Neural cell (in vitro differentiated cells): ENCODE data around the gene PARP9. TPM values are rescaled to one million over a fixed set of nuclear protein-coding genes. Genes with fewer than 3 reads are reported as not detected.

Experiments
- H2AFZ ChIP-seq: fragments of 200-600, 300-800 bp; sonication (generic), shearing (Covaris generic); 2 replicates; pipeline ENCODE4 v1.6.0; 2014; ENCODE audit warnings: low read depth, mild to moderate bottlenecking, antibody characterized with exemption, low read length, moderate library complexity
- H3F3A ChIP-seq: fragments of 200-600 bp; shearing (Covaris generic); 2 replicates; pipeline ENCODE4 v1.6.1; 2016; ENCODE audit warnings: mild to moderate bottlenecking, moderate library complexity, mixed read lengths, antibody characterized with exemption, low read length; ENCODE audit not compliant: insufficient read depth, poor library complexity, severe bottlenecking
- H3K27ac ChIP-seq: fragments of 200-600, 300-800 bp; sonication (generic), shearing (Covaris generic); 2 replicates; pipeline ENCODE4 v1.5.1; 2014; ENCODE audit warnings: mild to moderate bottlenecking, low read length, moderate library complexity
- H3K27me3 ChIP-seq: fragments of 300-800, 200-600 bp; sonication (generic), shearing (Covaris generic); 2 replicates; pipeline ENCODE4 v1.6.0; 2014; ENCODE audit warnings: mild to moderate bottlenecking, low read depth, low read length, moderate library complexity; ENCODE audit not compliant: insufficient read depth
- H3K36me3 ChIP-seq: fragments of 300-800, 200-600 bp; sonication (generic), shearing (Covaris generic); 2 replicates; pipeline ENCODE4 v1.5.1; 2014; ENCODE audit warnings: mild to moderate bottlenecking, antibody characterized with exemption, low read length, moderate library complexity; ENCODE audit not compliant: insufficient read depth
- H3K4me2 ChIP-seq: fragments of 300-800, 200-600 bp; sonication (generic), shearing (Covaris generic); 2 replicates; pipeline ENCODE4 v1.6.0; 2014; ENCODE audit warnings: mild to moderate bottlenecking, low read length
- H3K4me3 ChIP-seq: fragments of 300-800, 200-600 bp; sonication (generic), shearing (Covaris generic); 2 replicates; pipeline ENCODE4 v1.5.1; 2014; ENCODE audit warnings: mild to moderate bottlenecking, low read length, moderate library complexity
- H3K79me2 ChIP-seq: fragments of 200-600 bp; shearing (Covaris generic); replicated peaks from 2 replicates; pipeline ENCODE4 v1.6.0; 2014; ENCODE audit warnings: mild to moderate bottlenecking, low read length, moderate library complexity; ENCODE audit not compliant: insufficient read depth
- H3K9ac ChIP-seq: fragments of 300-800, 200-600 bp; sonication (generic), shearing (Covaris generic); 2 replicates; pipeline ENCODE4 v1.6.1; 2016; ENCODE audit warnings: mild to moderate bottlenecking, low read length, mixed read lengths
- H3K9me2 ChIP-seq: fragments of 200-600 bp; shearing (Covaris generic); 2 replicates; pipeline ENCODE4 v1.6.1; 2016; ENCODE audit warnings: mild to moderate bottlenecking, low read length, mixed read lengths; ENCODE audit not compliant: insufficient read depth
- H3K9me3 ChIP-seq: fragments of 200-600, 300-800 bp; sonication (generic), shearing (Covaris generic); 2 replicates; pipeline ENCODE4 v1.6.1; 2016; ENCODE audit warnings: mild to moderate bottlenecking, mixed run types, low read length, moderate library complexity, mixed read lengths
- H4K20me1 ChIP-seq: fragments of 200-600 bp; shearing (Covaris generic); 2 replicates; pipeline ENCODE4 v1.6.1; 2016; ENCODE audit warnings: mild to moderate bottlenecking, mixed run types; ENCODE audit not compliant: insufficient read depth
- EP300 ChIP-seq: fragments of 450-650 bp; conservative IDR thresholded peaks from 2 replicates; pipeline ENCODE4 v1.6.1; 2014; ENCODE audit warnings: antibody characterized with exemption, mild to moderate bottlenecking, moderate library complexity; ENCODE audit not compliant: poor library complexity, severe bottlenecking
- EZH2 ChIP-seq: fragments of 200-600, 300-800 bp; shearing (Covaris generic), sonication (generic); IDR thresholded peaks from 2 replicates; pipeline ENCODE4 v1.6.1; 2014; ENCODE audit warnings: antibody characterized with exemption, low read length, borderline replicate concordance, mild to moderate bottlenecking; ENCODE audit not compliant: insufficient read depth, poor library complexity, severe bottlenecking
- MXI1 ChIP-seq: fragments of 450-650 bp; conservative IDR thresholded peaks from 2 replicates; pipeline ENCODE4 v1.6.1; 2014; ENCODE audit warnings: antibody characterized with exemption, mild to moderate bottlenecking; ENCODE audit not compliant: poor library complexity, severe bottlenecking
- POLR2AphosphoS5 ChIP-seq: IDR thresholded peaks from 2 replicates; pipeline ENCODE4 v1.6.1; 2012
- RAD21 ChIP-seq: fragments of 450-650 bp; conservative IDR thresholded peaks from 2 replicates; pipeline ENCODE4 v1.6.1; 2014; ENCODE audit warnings: antibody characterized with exemption, mild to moderate bottlenecking, moderate library complexity
- SMC3 ChIP-seq: fragments of 450-650 bp; conservative IDR thresholded peaks from 2 replicates; pipeline ENCODE4 v1.6.1; 2014; ENCODE audit warnings: antibody characterized with exemption, mild to moderate bottlenecking, moderate library complexity; ENCODE audit not compliant: poor library complexity
- TAF1 ChIP-seq: IDR thresholded peaks from 2 replicates; pipeline ENCODE4 v1.6.1; 2012; ENCODE audit warnings: low read depth
- polyA plus RNA-seq: library from polyadenylated mRNA; depleted of rRNA; stranded (reverse); fragments of >200 nt; gene quantifications from 2 replicates; pipeline ENCODE4 v1.2.3, GENCODE V29; 2014
- TF ChIP-seq, protein P1 (sequence below): fragments of 450-650 bp; IDR thresholded peaks from 2 replicates; pipeline ENCODE4 v1.5.1; 2014; ENCODE audit warnings: antibody characterized with exemption, mild to moderate bottlenecking, moderate library complexity; ENCODE audit not compliant: poor library complexity, severe bottlenecking
- TF ChIP-seq, protein P2 (sequence below): IDR thresholded peaks from 2 replicates; pipeline ENCODE4 v1.6.1; 2012; ENCODE audit warnings: borderline replicate concordance

PARP9 gene
- polyA plus RNA-seq, 1 donor from 2014 or later: not detected

DNA sequence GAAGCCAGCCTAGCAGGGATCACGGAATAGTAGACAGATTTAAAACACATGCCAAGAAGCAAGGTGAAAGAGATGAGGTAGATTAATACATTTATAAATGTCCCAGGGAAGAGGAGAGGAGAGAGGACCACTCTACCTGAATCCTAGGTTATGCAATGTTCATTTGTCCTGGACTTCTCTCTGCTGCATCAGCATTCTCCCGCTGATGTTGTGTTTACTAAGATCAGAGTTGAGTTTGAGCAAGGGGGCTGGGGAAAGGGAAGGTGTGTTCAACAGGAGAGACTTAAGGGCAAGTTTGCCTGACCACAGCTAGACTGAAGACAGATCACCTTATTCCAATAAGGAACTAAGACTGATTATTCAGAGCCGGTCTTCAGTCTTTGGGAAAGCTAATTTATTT is 48.2 kb downstream of the PARP9 start:
- Histone ChIP-seq H3K79me2 (peaks cover 29% of the 10 kb centered on the region), H2AFZ (no peak overlapping the region), H3K4me2 (no peak overlapping the region), H3K36me3 (no peaks in the 10 kb centered on the region), H3K27ac (no peak overlapping the region), H4K20me1 (peaks cover 3% of the 10 kb centered on the region), H3F3A (peaks cover 5% of the 10 kb centered on the region), H3K4me3 (no peak overlapping the region), H3K9ac (no peak overlapping the region), H3K9me3 (no peaks in the 10 kb centered on the region), H3K9me2 (no peaks in the 10 kb centered on the region), H3K27me3 (no peaks in the 10 kb centered on the region)
- TF ChIP-seq EZH2 (no peak), EP300 (no peak), SMC3 (no peak), MXI1 (no peak), TAF1 (no peak), POLR2AphosphoS5 (no peak), RAD21 (no peak)
- TF ChIP-seq, protein P1, sequence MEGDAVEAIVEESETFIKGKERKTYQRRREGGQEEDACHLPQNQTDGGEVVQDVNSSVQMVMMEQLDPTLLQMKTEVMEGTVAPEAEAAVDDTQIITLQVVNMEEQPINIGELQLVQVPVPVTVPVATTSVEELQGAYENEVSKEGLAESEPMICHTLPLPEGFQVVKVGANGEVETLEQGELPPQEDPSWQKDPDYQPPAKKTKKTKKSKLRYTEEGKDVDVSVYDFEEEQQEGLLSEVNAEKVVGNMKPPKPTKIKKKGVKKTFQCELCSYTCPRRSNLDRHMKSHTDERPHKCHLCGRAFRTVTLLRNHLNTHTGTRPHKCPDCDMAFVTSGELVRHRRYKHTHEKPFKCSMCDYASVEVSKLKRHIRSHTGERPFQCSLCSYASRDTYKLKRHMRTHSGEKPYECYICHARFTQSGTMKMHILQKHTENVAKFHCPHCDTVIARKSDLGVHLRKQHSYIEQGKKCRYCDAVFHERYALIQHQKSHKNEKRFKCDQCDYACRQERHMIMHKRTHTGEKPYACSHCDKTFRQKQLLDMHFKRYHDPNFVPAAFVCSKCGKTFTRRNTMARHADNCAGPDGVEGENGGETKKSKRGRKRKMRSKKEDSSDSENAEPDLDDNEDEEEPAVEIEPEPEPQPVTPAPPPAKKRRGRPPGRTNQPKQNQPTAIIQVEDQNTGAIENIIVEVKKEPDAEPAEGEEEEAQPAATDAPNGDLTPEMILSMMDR: no peak
- TF ChIP-seq, protein P2, sequence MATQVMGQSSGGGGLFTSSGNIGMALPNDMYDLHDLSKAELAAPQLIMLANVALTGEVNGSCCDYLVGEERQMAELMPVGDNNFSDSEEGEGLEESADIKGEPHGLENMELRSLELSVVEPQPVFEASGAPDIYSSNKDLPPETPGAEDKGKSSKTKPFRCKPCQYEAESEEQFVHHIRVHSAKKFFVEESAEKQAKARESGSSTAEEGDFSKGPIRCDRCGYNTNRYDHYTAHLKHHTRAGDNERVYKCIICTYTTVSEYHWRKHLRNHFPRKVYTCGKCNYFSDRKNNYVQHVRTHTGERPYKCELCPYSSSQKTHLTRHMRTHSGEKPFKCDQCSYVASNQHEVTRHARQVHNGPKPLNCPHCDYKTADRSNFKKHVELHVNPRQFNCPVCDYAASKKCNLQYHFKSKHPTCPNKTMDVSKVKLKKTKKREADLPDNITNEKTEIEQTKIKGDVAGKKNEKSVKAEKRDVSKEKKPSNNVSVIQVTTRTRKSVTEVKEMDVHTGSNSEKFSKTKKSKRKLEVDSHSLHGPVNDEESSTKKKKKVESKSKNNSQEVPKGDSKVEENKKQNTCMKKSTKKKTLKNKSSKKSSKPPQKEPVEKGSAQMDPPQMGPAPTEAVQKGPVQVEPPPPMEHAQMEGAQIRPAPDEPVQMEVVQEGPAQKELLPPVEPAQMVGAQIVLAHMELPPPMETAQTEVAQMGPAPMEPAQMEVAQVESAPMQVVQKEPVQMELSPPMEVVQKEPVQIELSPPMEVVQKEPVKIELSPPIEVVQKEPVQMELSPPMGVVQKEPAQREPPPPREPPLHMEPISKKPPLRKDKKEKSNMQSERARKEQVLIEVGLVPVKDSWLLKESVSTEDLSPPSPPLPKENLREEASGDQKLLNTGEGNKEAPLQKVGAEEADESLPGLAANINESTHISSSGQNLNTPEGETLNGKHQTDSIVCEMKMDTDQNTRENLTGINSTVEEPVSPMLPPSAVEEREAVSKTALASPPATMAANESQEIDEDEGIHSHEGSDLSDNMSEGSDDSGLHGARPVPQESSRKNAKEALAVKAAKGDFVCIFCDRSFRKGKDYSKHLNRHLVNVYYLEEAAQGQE: no peak

DNA sequence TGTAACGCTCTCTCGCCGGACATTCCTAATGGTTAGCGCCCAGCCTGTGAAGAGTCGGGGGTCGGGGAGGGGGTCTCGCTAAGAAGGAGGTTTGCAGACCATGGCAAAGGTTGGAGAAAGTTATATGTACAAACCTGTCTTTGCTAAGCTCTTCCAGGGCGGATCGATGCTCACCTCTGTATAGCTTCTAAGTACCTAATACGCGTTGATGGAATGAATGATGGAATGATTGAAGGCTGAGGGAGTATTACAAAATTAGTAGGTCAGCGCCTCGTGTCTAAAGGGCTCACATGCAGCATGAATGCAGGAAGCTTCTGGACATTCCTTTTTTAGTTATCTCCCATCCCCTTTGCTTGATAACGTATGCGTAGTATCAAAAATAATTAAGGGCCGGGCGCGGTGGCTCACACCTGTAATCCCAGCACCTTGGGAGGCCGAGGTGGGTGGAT is 49.1 kb downstream of the PARP9 start:
- Histone ChIP-seq H3K27ac (no peak overlapping the region), H3K9me3 (no peaks in the 10 kb centered on the region), H3K9ac (peak overlapping the region; percentile 90), H3K4me3 (peak overlapping the region; percentile 87), H3F3A (peaks cover 5% of the 10 kb centered on the region), H3K36me3 (no peaks in the 10 kb centered on the region), H2AFZ (peak overlapping the region; percentile 86), H4K20me1 (peaks cover 3% of the 10 kb centered on the region), H3K27me3 (no peaks in the 10 kb centered on the region), H3K9me2 (no peaks in the 10 kb centered on the region), H3K4me2 (peak overlapping the region; percentile 73), H3K79me2 (peaks cover 37% of the 10 kb centered on the region)
- TF ChIP-seq, protein P2: no peak
- TF ChIP-seq, protein P1: no peak
